HepG2 (cell line): ENCODE results near the gene TSEN54. TPM values are rescaled to one million over a fixed set of nuclear protein-coding genes. Genes with fewer than 3 reads are reported as not detected.

Source experiments
- FOXC1 ChIP-seq: sonication (generic); formaldehyde crosslinking; IDR thresholded peaks from 2 replicates; pipeline ENCODE4 v1.8.0; 2022; ENCODE audit warnings: mild to moderate bottlenecking, missing genetic modification reagents, borderline replicate concordance
- HOXA5 ChIP-seq: sonication (generic); formaldehyde crosslinking; IDR thresholded peaks from 2 replicates; pipeline ENCODE4 v1.4.0; 2020; ENCODE audit warnings: missing genetic modification reagents
- LBX2 ChIP-seq: sonication (generic); formaldehyde crosslinking; IDR thresholded peaks from 2 replicates; pipeline ENCODE4 v1.5.0; 2020; ENCODE audit warnings: missing genetic modification reagents, mild to moderate bottlenecking, borderline replicate concordance
- MAF1 ChIP-seq: sonication (generic); formaldehyde crosslinking; IDR thresholded peaks from 2 replicates; pipeline ENCODE4 v1.5.0; 2020; ENCODE audit warnings: missing genetic modification reagents, borderline replicate concordance
- NFE2L1 ChIP-seq: sonication (generic); formaldehyde crosslinking; IDR thresholded peaks from 2 replicates; pipeline ENCODE4 v1.4.0; 2020; ENCODE audit warnings: missing genetic modification reagents, mild to moderate bottlenecking, borderline replicate concordance
- NPAS2 ChIP-seq: sonication (generic); formaldehyde crosslinking; IDR thresholded peaks from 2 replicates; pipeline ENCODE4 v1.8.0; 2022; ENCODE audit warnings: mild to moderate bottlenecking, missing genetic modification reagents, borderline replicate concordance
- POLR2A ChIP-seq, 2 experiments: IDR thresholded peaks; 2 replicates each; pipeline ENCODE4 v1.6.1; 2011; ENCODE audit warnings: low read depth in 2 of 2, low read length in 2 of 2, mild to moderate bottlenecking in 1 of 2, moderate library complexity in 1 of 2; ENCODE audit not compliant: insufficient read depth in 1 of 2
- RELA ChIP-seq: sonication (generic); formaldehyde crosslinking; IDR thresholded peaks from 2 replicates; pipeline ENCODE4 v1.4.0; 2020; ENCODE audit warnings: missing genetic modification reagents
- SIX4 ChIP-seq: sonication (generic); formaldehyde crosslinking; IDR thresholded peaks from 2 replicates; pipeline ENCODE4 v1.4.0; 2020; ENCODE audit warnings: missing genetic modification reagents
- SRSF1 ChIP-seq: fragments of 200-400 bp; formaldehyde crosslinking; optimal IDR thresholded peaks from 2 replicates; pipeline ENCODE3; 2017; ENCODE audit warnings: mild to moderate bottlenecking, low read depth, low read length, moderate library complexity
- THAP11 ChIP-seq: IDR thresholded peaks from 2 replicates; pipeline ENCODE4 v1.6.1; 2016; ENCODE audit warnings: missing biosample characterization, missing genetic modification reagents
- ZFP37 ChIP-seq: sonication (generic); formaldehyde crosslinking; IDR thresholded peaks from 2 replicates; pipeline ENCODE4 v1.4.0; 2020; ENCODE audit warnings: missing genetic modification reagents, borderline replicate concordance
- ZNF256 ChIP-seq: sonication (generic); formaldehyde crosslinking; conservative IDR thresholded peaks from 2 replicates; pipeline ENCODE4 v1.4.0; 2020; ENCODE audit warnings: missing genetic modification reagents
- ZNF281 ChIP-seq: sonication (generic); formaldehyde crosslinking; IDR thresholded peaks from 2 replicates; pipeline ENCODE4 v1.4.0; 2020; ENCODE audit warnings: missing genetic modification reagents, borderline replicate concordance
- ZNF564 ChIP-seq: sonication (generic); formaldehyde crosslinking; IDR thresholded peaks from 2 replicates; pipeline ENCODE4 v1.8.1; 2023; ENCODE audit warnings: mild to moderate bottlenecking, missing genetic modification reagents
- ZNF75D ChIP-seq: sonication (generic); formaldehyde crosslinking; IDR thresholded peaks from 2 replicates; pipeline ENCODE4 v1.8.1; 2023; ENCODE audit warnings: missing genetic modification reagents, mild to moderate bottlenecking, borderline replicate concordance
- polyA plus RNA-seq, 8 experiments: library from polyadenylated mRNA; depleted of rRNA in 3 of 8; stranded (reverse) in 7 of 8; unstranded in 1 of 8; fragments of >200 nt; fragmentation: Illumina TruSeq in 4 of 8; extraction: Trizol in 4 of 8; gene quantifications; 2 replicates each; pipeline versions ENCODE4 v1.2.1 to v1.2.3, GENCODE V29; 2011 to 2016; ENCODE audit warnings: low read depth in 4 of 8, missing spikeins in 1 of 8, mixed read lengths in 1 of 8; ENCODE audit not compliant: insufficient read depth in 1 of 8
- total RNA-seq, 5 experiments: library from RNA; depleted of rRNA; stranded (reverse); fragments of >200 nt; fragmentation: Illumina TruSeq; extraction: Trizol; gene quantifications; 2 replicates each; pipeline ENCODE4 v1.2.3, GENCODE V29; 2016; ENCODE audit warnings: low read depth in 1 of 5
- TF ChIP-seq, protein P1 (sequence below): sonication (generic); formaldehyde crosslinking; IDR thresholded peaks from 2 replicates; pipeline ENCODE4 v1.4.0; 2020; ENCODE audit warnings: missing genetic modification reagents
- TF ChIP-seq, protein P2 (sequence below): sonication (generic); formaldehyde crosslinking; IDR thresholded peaks from 2 replicates; pipeline ENCODE4 v1.4.0; 2020; ENCODE audit warnings: missing genetic modification reagents, mild to moderate bottlenecking, borderline replicate concordance
- TF ChIP-seq, protein P3 (sequence below): IDR thresholded peaks from 2 replicates; pipeline ENCODE4 v1.6.1; 2016; ENCODE audit warnings: low read depth

TSEN54 gene
- total and polyA plus RNA-seq, 2 of the 13 experiments (the other 11 are each of a cell fraction or from before 2014, with no cell fraction given): 62.9 to 63.3 TPM

DNA sequence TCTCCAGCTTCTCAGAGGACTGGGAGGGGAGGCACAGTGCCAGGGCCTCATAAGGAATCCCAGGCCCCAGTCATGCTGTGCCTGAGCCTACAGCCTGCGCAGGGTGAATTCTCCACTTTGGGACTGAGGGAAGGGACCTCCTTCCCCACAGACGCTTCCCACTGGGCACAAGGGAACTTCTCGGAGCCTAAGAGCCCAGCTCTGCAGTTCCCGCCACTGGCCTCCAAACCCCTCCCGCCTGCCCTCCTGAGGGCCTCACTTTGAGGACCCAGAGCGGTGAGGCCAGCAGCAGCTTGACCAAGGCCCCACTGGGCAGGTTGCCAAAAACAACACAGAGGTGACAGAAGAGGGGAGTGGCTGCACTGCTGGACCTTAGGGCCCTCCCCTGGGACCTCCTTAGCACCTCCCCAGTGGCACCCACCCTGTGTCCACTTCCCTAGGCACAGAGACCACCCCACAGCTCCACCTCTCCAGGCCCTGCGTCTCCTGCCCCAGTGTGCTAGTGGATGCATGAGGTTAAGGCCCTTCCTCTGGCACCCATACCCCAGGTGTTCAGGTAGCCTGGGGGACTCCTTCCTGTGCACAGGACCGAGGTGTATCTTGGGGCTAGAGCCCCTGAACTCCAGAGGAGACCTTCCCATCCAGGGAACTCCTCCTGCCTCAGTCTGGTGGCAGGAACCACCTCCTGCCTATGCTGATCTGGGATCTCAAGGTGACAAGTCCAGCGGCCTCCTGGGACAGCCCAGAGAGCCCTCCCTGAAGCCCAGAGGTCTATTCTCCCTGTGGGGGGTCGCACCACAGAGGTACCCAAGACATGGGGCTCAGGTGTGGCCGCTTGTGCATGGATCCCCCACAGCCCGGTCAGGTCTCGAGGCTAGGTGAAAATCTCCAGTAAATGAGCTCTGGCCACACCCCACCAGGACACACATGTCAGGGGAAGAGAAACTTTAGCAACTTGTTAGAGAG, 4.4 kb upstream of the TSEN54 start (continued):
- TF ChIP-seq RELA (CRISPR knock-in tag) (no peak), ZNF256 (CRISPR knock-in tag) (0 out of 2 replicates have a peak, but pooled peaks have one; percentile 79), FOXC1 (peak; percentile 99), SIX4 (peak; percentile 79), ZNF75D (CRISPR knock-in tag) (no peak), SRSF1 (peak; percentile 71), THAP11 (CRISPR knock-in tag) (peak; percentile 75), NFE2L1 (CRISPR knock-in tag) (0 out of 2 replicates have a peak, but pooled peaks have one; percentile 18), POLR2A (IDR thresholded peaks at IDR 0.05; ENCODE audit: insufficient read depth in 1 of 2, low read depth in 2 of 2, low read length in 2 of 2) (0 out of 4 replicates have a peak, but pooled peaks of 1 of the 2 experiments have one; percentile 20), ZNF281 (CRISPR knock-in tag) (peak; percentile 67; the same call in 1 of the 2 replicates), ZNF564 (CRISPR knock-in tag) (no peak), MAF1 (no peak), ZFP37 (CRISPR knock-in tag) (peak; percentile 72; the same call in 1 of the 2 replicates), LBX2 (CRISPR knock-in tag) (peak; percentile 44; the same call in 1 of the 2 replicates), NPAS2 (CRISPR knock-in tag) (no peak), HOXA5 (CRISPR knock-in tag) (peak; percentile 81; the same call in 1 of the 2 replicates)
- TF ChIP-seq, protein P1, sequence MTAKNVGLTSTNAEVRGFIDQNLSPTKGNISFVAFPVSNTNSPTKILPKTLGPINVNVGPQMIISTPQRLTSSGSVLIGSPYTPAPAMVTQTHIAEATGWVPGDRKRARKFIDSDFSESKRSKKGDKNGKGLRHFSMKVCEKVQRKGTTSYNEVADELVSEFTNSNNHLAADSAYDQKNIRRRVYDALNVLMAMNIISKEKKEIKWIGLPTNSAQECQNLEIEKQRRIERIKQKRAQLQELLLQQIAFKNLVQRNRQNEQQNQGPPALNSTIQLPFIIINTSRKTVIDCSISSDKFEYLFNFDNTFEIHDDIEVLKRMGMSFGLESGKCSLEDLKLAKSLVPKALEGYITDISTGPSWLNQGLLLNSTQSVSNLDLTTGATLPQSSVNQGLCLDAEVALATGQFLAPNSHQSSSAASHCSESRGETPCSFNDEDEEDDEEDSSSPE (CRISPR knock-in tag): peak; percentile 97
- TF ChIP-seq, protein P2, sequence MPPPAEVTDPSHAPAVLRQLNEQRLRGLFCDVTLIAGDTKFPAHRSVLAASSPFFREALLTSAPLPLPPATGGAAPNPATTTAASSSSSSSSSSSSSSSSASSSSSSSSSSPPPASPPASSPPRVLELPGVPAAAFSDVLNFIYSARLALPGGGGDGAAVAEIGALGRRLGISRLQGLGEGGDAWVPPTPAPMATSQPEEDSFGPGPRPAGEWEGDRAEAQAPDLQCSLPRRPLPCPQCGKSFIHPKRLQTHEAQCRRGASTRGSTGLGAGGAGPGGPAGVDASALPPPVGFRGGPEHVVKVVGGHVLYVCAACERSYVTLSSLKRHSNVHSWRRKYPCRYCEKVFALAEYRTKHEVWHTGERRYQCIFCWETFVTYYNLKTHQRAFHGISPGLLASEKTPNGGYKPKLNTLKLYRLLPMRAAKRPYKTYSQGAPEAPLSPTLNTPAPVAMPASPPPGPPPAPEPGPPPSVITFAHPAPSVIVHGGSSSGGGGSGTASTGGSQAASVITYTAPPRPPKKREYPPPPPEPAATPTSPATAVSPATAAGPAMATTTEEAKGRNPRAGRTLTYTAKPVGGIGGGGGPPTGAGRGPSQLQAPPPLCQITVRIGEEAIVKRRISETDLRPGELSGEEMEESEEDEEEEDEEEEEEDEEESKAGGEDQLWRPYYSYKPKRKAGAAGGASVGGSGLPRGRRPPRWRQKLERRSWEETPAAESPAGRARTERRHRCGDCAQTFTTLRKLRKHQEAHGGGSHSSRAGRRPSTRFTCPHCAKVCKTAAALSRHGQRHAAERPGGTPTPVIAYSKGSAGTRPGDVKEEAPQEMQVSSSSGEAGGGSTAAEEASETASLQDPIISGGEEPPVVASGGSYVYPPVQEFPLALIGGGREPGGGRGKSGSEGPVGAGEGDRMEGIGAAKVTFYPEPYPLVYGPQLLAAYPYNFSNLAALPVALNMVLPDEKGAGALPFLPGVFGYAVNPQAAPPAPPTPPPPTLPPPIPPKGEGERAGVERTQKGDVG (CRISPR knock-in tag): peak; percentile 78; the same call in 1 of the 2 replicates
- TF ChIP-seq, protein P3, sequence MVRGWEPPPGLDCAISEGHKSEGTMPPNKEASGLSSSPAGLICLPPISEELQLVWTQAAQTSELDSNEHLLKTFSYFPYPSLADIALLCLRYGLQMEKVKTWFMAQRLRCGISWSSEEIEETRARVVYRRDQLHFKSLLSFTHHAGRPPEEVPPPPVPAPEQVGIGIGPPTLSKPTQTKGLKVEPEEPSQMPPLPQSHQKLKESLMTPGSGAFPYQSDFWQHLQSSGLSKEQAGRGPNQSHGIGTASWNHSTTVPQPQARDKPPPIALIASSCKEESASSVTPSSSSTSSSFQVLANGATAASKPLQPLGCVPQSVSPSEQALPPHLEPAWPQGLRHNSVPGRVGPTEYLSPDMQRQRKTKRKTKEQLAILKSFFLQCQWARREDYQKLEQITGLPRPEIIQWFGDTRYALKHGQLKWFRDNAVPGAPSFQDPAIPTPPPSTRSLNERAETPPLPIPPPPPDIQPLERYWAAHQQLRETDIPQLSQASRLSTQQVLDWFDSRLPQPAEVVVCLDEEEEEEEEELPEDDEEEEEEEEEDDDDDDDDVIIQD (CRISPR knock-in tag): peak; percentile 75; the same call in 1 of the 2 replicates
